ENCODE measurements around the gene GALNTL6.
"Not testable (repeated sequence)": the region's sequence is repeated elsewhere in the genome, so short reads cannot be mapped to it uniquely, and the experiment has no call there.

The GALNTL6 gene

DNA sequence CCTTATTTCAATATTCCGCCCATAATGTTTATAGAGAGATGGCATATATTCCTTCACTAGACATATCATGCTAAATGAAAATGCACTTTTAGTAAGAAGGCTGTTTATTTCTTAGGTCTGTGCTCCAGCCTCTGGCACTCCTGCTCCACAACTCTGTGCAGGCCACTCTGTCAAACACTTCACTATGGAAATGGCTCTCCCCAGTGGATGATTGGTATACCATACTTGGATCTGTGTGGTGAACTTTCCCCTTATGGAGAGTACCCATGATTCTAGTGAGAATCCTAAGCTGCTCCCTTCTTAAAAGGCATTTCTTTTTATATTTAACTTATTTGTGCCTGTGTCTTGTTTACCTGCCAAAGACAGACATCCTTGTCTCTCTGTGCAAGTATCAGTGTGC lies 875.3 kb downstream of the GALNTL6 start:
- no peak for DNase-seq

DNA sequence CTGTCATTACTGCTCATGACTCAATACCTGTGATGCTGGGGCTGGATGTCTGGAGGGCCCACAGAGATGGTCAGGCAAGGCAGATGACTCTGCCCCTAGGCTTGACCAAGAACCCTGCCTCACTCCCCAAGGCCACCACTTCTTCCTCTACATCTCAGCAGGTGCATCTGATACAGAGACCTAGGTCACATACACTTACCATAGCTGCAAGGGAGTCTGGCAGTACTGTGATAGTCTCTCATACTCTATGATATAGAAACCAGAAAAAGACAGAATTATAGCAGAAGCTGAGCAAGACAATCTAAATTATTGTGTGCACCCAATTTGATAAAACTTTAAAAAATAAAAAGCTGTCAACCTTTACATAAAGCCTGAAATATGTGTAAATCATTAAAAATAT lies 878.3 kb downstream of the GALNTL6 start:
- no peak for DNase-seq

DNA sequence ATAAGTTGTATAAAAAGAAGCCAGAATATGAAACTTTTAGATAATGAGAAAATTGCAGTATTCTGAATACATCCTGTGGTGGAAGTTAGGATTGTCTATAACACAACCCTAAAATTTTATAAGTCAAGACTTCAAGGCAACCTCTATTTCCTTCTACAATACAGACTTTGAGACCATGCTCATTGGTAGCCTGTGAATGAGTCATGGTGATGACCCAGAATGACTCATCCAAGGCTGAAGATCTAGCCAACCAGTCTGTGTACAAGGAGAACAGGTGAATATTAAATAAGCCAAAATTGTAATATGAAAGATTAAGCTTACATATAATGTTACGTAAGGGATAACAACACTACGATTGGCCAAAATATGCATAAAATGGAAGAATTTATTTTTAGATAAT lies 879.5 kb downstream of the GALNTL6 start:
- no peak for DNase-seq

- no peak for DNase-seq
These were observed 885.1 kb downstream of the GALNTL6 start for GRCh38 chr4:172698256-172698655.

DNA sequence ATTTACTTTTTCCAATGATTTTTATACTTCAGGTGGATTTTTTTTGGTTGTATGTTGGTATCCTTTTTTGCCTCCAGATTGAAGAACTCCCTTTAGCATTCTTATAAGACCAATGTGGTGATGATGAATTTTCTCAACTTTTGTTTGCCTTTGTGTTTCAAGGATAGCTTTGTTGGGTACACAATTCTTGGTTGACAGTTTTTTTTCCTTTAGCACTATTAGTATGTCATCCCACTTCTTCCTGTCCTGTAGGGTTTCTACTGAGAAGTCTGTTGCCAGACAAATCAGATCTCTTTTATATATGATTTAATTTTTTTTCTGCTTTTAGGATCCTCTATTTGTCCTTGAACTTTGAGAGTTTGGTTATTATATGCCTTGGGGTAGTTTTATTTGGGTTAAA lies 892.4 kb downstream of the GALNTL6 start:
- no peak for DNase-seq

GRCh38 chr4:172706000-172706399 lies 892.8 kb downstream of the GALNTL6 start:
- no peak for DNase-seq

DNA sequence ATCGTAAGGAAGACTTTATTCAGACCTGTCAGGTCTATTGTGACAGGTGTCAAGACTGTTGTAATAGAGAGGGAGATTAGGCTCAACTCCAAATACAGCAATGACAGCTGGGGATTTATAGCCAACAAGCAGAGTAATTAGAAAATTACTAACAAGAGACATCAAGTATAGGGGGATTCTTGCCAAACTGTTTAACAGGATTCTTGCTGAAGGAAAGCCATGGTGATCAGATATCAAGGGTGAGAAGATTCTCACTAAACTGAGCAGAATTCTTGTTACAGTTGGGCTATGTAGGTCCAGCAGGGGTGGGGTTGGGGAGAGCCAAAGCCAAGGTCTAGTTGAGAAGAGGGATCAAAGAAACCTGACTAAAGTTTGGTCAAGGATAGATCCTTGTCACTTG lies 894.4 kb downstream of the GALNTL6 start:
- DNase-seq: peak; percentile 33

- no peak for DNase-seq
These were observed 895.0 kb downstream of the GALNTL6 start for GRCh38 chr4:172708184-172708583.

DNA sequence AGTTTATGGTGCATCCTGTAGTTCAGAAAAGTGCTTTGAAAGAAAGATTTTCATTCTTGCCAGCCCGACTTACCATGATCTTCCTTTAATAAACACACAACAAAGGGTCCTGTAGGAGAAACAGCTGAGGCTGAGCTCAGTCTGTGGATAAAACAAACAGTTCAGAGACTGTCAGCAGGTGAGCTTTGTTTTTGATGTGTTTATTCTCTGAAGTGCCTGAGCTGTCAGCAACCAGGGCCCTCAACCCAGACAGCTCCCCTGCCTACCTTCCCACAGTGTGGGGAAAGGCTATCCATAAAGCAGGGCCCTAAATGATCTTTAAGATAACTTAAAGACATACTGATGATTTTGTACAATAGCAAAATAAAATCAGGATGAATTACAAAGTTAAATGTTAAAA lies 896.2 kb downstream of the GALNTL6 start:
- DNase-seq: peak; percentile 68

DNA sequence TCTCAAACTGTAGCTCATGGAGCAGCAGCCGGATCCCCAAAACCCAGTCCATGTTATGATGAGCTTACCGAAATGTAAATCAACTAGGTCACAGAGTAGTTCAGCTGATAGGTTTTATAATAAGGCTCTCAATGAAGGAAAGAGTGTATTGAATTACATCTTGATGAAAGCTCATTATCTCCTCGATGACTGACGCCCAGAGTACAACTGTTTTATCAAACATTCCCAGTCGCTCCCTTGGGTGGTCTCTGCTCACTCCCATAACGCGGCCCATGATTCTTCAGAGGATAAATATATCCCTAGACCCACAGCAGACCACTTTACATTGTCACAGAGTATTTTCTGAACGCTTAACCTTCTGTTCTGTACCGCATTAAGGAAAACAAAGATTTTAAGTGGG lies 903.1 kb downstream of the GALNTL6 start:
- no peak for DNase-seq

GRCh38 chr4:172721659-172722058 lies 908.5 kb downstream of the GALNTL6 start:
- no peak for DNase-seq

DNA sequence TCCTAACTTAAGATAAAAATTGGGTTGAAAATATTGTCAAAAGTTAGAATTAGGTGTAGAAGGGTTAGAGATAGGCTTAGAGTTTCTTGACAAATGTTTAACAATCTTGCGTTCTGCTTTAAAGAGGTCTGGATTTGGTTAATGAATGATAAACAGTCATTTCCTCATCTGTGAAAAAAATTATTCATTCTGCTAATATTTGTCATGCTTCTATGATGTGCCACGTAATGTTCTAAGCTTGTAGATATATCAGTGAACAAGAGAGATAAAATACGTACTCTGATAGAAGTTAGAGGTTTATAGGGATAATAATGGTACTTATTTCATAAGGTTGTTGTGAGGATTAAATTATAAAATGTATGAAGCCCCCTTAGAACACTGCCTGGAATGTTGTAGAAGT lies 912.4 kb downstream of the GALNTL6 start:
- DNase-seq: no peak

GRCh38 chr4:172726001-172726423 lies 912.8 kb downstream of the GALNTL6 start:
- no peak for DNase-seq

DNA sequence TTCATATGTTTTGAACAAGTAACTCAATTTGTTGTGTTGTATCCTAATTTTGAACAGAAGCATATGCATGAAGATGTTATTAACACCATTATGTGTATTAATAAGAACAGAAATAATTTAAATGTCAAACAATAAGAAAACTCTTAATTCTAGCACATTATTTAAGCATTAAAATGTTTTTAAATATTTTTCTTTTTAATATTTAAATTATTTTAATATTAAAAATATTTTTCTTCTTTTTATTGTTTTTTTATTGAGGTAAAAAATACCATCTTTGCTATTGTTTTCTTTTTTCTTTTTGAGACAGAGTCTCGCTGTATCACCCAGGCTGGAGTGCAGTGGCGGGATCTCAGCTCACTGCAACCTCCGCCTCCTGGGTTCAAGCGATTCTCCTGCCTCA lies 914.4 kb downstream of the GALNTL6 start:
- no peak for DNase-seq

GRCh38 chr4:172733645-172734044 lies 920.4 kb downstream of the GALNTL6 start:
- not testable (repeated sequence) for DNase-seq

DNA sequence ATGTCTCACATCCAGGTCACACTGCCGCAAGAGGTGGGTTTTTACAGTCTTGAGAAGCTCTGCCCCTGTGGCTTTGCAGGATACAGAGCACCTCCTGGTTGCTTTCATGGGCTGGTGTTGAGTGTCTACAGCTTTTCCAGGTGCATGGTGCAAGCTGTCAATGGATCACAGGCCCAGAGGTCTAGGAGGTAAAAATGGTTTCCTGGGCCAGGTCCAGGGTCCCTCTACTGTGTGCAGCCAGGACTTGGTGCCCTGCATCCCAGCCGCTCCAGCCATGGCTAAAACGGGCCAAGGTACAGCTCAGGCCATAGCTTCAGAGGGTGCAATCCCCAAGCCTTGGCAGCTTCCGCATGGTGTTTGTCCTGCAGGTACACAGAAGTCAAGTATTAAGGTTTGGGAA lies 921.4 kb downstream of the GALNTL6 start:
- no peak for DNase-seq

DNA sequence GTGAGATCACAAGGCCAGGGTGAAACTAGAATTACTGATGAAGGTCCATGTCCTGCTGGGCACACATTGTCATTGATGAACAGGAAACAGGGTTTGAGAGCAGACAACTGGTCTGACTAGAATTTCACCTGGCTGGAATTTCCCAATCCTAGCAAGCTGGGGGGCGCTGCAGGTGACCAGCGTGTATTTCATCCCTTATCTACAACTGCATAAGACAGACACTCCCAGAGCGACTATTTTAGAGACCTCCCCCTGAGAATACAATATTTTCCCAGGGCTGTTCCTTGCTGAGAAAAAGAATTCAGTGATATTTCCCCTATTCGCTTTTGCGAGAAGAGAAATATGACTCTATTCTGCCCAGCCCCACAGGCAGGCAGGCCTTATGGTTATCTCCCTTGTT lies 922.8 kb downstream of the GALNTL6 start:
- DNase-seq: no peak

GRCh38 chr4:172740434-172740833 lies 927.2 kb downstream of the GALNTL6 start:
- no peak for DNase-seq

GRCh38 chr4:172750910-172751309 lies 937.7 kb downstream of the GALNTL6 start:
- no peak for DNase-seq

DNA sequence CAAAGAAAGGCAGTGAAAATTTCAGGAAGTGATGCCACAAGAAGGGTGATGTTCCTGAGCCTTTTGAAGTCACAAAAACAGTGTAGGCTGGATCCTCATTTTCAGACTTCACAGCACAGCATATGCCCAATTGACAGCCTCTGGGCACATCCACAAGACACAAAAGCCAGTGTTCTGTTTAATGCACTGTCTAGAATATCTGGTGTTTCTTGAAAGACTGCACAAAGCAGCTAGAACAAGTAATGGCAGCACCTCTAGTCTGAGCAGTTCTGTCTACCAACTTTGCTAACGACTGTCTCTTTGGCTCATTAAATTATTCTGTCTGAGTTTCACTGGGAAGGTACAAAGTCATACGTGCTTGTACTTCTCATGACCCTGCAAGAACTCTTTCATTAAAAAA lies 938.3 kb downstream of the GALNTL6 start:
- DNase-seq: no peak

DNA sequence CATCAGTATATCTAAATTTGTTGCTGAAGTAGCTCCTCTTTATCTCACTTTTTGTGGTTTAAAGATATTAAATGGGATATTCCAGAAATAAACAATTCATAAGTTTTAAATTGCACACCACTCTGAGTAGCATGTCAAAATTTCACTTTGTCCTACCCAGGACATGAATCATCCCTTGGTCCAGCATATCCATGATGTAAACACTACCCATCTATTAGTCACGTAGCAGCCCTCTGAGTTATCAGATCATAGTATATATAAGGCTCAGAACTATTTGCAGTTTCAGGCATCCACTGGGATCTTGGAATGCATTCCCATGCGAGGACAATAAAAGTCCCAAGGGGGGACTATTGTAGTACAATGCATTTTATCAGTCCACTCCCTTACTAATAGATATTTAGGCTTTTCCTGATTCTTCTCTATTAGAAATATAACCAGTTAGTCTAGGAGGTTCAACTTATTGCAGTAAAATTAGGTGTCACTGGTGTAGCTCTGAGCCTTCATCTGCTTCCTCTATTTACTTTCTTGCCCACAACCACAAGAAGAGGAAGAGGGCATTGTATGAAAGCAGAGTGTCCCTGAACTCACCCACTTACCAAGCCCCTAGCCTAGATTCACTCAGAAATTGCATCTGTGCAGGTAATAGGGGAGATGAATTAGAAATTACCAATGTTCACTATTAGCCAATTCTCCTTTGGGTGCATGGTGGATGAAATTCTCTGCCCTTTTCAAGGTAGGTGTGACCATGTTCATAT lies 945.6 kb downstream of the GALNTL6 start:
- no peak for DNase-seq

DNA sequence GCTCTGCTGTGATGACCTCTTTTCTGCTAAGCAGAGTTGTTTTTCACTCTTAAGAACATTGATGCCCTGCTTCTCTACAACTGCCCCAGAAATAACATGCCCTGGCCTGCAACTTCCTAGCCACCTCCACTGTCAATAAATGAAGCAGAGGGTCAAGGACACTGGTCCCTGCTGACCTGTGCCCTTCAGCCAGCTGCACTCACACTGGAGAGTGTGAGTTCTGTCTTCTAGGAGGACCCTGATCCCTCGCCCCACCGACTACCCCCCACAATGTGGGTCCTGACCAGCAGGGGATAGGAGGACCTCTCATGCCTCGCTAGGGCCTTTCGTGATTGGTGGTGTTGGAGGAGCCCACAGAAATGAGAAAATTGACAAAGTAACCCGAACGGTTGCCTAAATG lies 947.3 kb downstream of the GALNTL6 start:
- DNase-seq: no peak

GRCh38 chr4:172762895-172763294 lies 949.7 kb downstream of the GALNTL6 start:
- DNase-seq: no peak

DNA sequence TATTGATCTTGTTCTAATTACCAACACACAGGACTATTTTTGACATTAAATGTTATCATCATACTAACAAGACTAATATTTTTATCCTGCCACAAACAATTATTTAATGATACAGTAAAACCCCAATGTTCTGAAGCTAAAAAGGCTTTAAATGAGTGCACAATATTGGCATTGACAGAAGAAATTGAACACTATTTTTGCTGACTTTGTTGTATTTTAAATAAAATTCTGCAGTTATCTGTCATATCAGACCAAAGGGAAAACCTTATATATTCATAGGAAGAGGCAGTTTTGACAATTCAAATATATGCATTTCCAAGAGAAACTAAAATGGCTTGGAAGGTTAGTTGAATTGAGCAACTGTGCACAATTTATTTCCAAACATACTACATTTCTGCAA lies 957.6 kb downstream of the GALNTL6 start:
- DNase-seq: no peak

DNA sequence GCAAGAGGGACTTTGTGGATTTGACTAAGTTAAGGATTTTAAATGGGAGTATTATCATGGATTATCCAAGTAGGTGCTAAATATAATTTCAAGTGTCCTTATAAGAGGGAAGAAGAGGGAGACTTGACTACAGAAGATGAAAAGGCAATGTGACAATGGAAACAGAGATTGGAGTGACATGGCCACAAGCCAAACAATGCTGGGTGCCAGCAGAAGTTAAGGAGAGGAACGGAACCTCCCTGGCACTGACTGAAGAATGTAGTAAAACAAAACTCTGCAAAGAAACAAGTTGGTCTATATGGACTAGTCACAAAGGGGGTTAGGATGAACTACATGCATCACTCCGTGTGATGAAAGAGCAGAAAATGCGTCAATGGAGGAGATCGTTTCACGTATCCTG lies 959.6 kb downstream of the GALNTL6 start:
- no peak for DNase-seq

Data from DMS153 (cell line).